Kidney (tissue), 14 donors: ENCODE measurements around the gene LSM3. TPM values are rescaled to one million over a fixed set of nuclear protein-coding genes. Genes with fewer than 3 reads are reported as not detected.

Experiments
- DNase-seq, 5 donors: peaks; one replicate each; pipeline ENCODE4 v3.0.0-alpha.2; 2013 to 2020
- FAIRE-seq: peaks from 2 replicates; lab custom pipeline; 2012; peaks lifted over from hg19 to GRCh38; lab: Jason Lieb, UNC
- H3K27ac ChIP-seq, 2 donors: one replicate each; pipeline ENCODE4 v1.7.0; 2013; ENCODE audit warnings: low read depth in 2 of 2, low read length in 2 of 2, inconsistent platforms in 1 of 2
- H3K27me3 ChIP-seq: one replicate; pipeline ENCODE4 v1.7.1; 2013; ENCODE audit warnings: low read length, inconsistent platforms; ENCODE audit not compliant: control insufficient read depth, insufficient read depth
- H3K36me3 ChIP-seq, 3 donors: one replicate each; pipeline versions ENCODE4 v1.7.0 to v1.7.1; 2013; ENCODE audit warnings: low read length in 3 of 3, control low read depth in 1 of 3, inconsistent platforms in 1 of 3; ENCODE audit not compliant: insufficient read depth in 3 of 3, control insufficient read depth in 2 of 3
- H3K4me1 ChIP-seq, 3 donors: one replicate each; pipeline versions ENCODE4 v1.7.0 to v1.7.1; 2013; ENCODE audit warnings: low read length in 3 of 3, inconsistent platforms in 1 of 3, low read depth in 1 of 3; ENCODE audit not compliant: control insufficient read depth in 2 of 3, insufficient read depth in 2 of 3
- H3K4me3 ChIP-seq, 3 donors: one replicate each; pipeline versions ENCODE4 v1.7.0 to v1.8.1; 2013; ENCODE audit warnings: low read length in 3 of 3, control low read depth in 1 of 3, inconsistent platforms in 1 of 3
- H3K9ac ChIP-seq, 3 donors: one replicate each; pipeline versions ENCODE4 v1.7.0 to v1.7.1; 2013; ENCODE audit warnings: low read length in 3 of 3, control low read depth in 1 of 3, inconsistent platforms in 1 of 3
- H3K9me3 ChIP-seq, 3 donors: one replicate each; pipeline versions ENCODE4 v1.7.0 to v1.7.1; 2013; ENCODE audit warnings: low read length in 3 of 3, control low read depth in 1 of 3, inconsistent platforms in 1 of 3; ENCODE audit not compliant: control insufficient read depth in 2 of 3, insufficient read depth in 1 of 3
- intact Hi-C: fragments of 100-400 bp; cut with DNase I; formaldehyde crosslinking; loops from one replicate; pipeline ENCODE4 v1.11.1; 2022
- polyA plus RNA-seq: library from polyadenylated mRNA; stranded (reverse); fragments of 350-450 nt; fragmentation: Illumina TruSeq; extraction: RNeasy Lipid Tissue Mini Kit (QIAGEN cat#74804); gene quantifications from one replicate; pipeline ENCODE4 v1.2.3, GENCODE V29; 2014; ENCODE audit warnings: low read depth, low replicate concordance; ENCODE audit not compliant: insufficient read depth
- total RNA-seq: library from RNA; stranded (reverse); fragmentation: NEBNext Ultra II Directional; extraction: Animal tissue kit (Norgen Biotek cat#: 25700); gene quantifications from one replicate; pipeline ENCODE4 v1.2.1, GENCODE V29; 2021
- TF ChIP-seq, protein P1 (sequence below): IDR thresholded peaks from 3 replicates; pipeline ENCODE4 v1.5.1; 2012; ENCODE audit warnings: mild to moderate bottlenecking, moderate library complexity, borderline replicate concordance; ENCODE audit not compliant: insufficient read depth; ENCODE audit errors: extremely low read depth
- donor health status: control.
- donor health status: control.
- donor health status: control.
- donor health status: control.
- donor health status: control.
- donor health status: DM: yes; HTN: yes; CAD: no.
- donor health status: Normal renal cell carcinoma (clear cell type).

The LSM3 gene
- total and polyA plus RNA-seq, 2 donors from 2014 or later: 11.9 to 30.2 TPM

DNA sequence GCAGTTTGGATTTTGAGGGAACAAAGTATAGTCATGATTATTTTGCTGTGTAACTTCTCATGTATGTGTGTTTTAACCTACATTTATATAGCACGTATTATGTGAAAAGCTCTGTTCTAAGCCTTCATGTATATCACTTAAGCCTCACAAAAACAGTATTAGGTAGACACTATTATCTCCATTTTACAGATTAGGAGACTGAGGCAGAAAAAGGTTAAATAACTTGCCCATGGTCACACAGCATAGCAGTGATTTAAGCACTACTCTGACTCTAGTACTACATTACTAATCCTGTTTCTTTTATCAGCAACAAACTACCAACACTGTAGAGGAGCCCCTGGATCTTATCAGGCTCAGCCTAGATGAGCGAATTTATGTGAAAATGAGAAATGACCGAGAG, 2.6 kb downstream of the LSM3 start:
- TF ChIP-seq, protein P1, sequence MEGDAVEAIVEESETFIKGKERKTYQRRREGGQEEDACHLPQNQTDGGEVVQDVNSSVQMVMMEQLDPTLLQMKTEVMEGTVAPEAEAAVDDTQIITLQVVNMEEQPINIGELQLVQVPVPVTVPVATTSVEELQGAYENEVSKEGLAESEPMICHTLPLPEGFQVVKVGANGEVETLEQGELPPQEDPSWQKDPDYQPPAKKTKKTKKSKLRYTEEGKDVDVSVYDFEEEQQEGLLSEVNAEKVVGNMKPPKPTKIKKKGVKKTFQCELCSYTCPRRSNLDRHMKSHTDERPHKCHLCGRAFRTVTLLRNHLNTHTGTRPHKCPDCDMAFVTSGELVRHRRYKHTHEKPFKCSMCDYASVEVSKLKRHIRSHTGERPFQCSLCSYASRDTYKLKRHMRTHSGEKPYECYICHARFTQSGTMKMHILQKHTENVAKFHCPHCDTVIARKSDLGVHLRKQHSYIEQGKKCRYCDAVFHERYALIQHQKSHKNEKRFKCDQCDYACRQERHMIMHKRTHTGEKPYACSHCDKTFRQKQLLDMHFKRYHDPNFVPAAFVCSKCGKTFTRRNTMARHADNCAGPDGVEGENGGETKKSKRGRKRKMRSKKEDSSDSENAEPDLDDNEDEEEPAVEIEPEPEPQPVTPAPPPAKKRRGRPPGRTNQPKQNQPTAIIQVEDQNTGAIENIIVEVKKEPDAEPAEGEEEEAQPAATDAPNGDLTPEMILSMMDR: no peak
- no peak overlapping the region for H3K4me3 ChIP-seq
- peaks cover 3 to 31% (median 5%) of the 10 kb centered on the region in 3 donors for H3K36me3 ChIP-seq
- FAIRE-seq: no peak
- H3K9me3 ChIP-seq: no peaks in the 10 kb centered on the region
- no peak overlapping the region for H3K27ac ChIP-seq
- H3K9ac ChIP-seq: no peak overlapping the region
- H3K27me3 ChIP-seq: no peaks in the 10 kb centered on the region
- H3K4me1 ChIP-seq: peaks cover 4 to 17% (median 5%) of the 10 kb centered on the region in 3 donors
- intact Hi-C loops: no loop called here
- no peak for DNase-seq

DNA sequence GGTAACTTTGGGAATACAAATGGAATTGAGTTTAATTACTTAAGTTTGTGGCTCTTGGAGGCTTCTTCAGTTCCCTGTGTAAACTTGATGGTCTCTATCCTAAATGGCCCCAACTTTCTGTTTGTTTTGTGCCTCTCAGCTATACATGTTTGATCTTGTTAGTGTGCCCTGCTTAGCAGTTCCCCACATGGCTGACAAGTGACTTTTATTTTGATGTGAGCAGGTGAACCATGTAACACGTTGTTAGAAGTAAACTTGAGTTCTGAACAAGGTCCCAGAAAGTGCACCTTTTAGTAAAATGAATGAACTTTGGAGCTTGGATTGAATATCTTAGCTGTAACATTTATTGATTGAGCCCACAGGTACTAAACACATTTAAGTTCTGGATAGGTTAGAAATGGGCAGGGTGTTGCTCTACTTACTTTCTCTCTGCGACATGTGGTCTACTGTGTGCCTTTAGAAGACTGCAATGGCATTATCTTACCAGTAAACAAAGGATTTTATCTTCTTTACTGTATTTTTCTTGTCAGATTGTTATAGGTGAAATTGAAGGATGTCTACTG, 4.5 kb downstream of the LSM3 start:
- H3K27me3 ChIP-seq: no peaks in the 10 kb centered on the region
- no peak overlapping the region for H3K9ac ChIP-seq
- DNase-seq (no peak), FAIRE-seq (no peak)
- H3K27ac ChIP-seq: no peak overlapping the region
- TF ChIP-seq, protein P1: no peak
- intact Hi-C loops: no loop called here
- H3K4me3 ChIP-seq: peak overlapping the region in 1 of 3 donors; percentile 17
- peaks cover 0 to 11% (median 4%) of the 10 kb centered on the region in 3 donors for H3K4me1 ChIP-seq
- H3K36me3 ChIP-seq: peaks cover 5 to 38% (median 11%) of the 10 kb centered on the region in 3 donors
- no peaks in the 10 kb centered on the region for H3K9me3 ChIP-seq

DNA sequence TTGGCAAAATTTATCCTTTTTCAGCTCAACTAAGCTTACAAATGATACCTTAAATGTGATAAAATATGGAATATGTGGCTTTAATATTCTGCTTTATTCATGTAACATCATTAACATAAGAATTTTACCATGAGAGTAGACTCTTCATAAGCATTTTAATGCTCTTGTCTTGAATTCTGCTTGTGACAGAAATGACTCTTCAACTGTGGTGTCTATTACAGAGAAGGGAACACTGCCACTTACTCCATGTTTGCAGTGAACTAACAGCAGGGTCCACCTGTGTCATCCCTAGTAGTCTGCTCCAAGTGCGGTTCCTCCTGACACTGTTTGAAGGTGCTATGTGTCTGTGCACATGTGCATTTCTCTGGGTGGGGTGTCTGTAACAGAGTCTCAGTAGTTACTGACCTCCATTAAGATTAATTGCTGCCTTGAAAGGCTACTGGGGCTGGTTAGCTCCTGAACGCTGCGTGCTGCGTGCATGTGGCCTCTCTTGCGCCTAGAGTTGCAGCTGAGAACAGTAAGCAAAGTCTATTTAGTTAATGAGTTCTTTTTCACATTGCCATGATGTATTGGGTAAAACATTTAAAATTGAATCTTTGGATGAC, 8.3 kb downstream of the LSM3 start:
- Histone ChIP-seq H3K4me1 (peaks cover 0 to 7% (median 0%) of the 10 kb centered on the region in 3 donors), H3K9me3 (no peaks in the 10 kb centered on the region), H3K4me3 (no peak overlapping the region), H3K27ac (no peak overlapping the region), H3K27me3 (no peaks in the 10 kb centered on the region), H3K36me3 (peaks cover 5 to 35% (median 11%) of the 10 kb centered on the region in 3 donors), H3K9ac (no peak overlapping the region)
- DNase-seq: no peak
- no peak for FAIRE-seq
- TF ChIP-seq, protein P1: no peak
- intact Hi-C loops: no loop called here
